ENCODE measurements around the gene DENND1A.

DENND1A gene

GRCh38 chr9:123540457-123540856 is 389.5 kb downstream of the DENND1A start:
- ChIA-PET POLR2A (no interaction called here), CTCF (interaction anchor here (1.2 to 7.1 kb wide), 2 partner anchors 23 to 500 kb away, joined by 3 to 73 read pairs; no protein-coding TSS in a partner anchor)
- TF ChIP-seq CTCF (IDR thresholded peaks at IDR 0.05; ENCODE audit: control extremely low read depth, extremely low read depth, low read depth, missing control alignments) = no peak
- no peak for DNase-seq (ENCODE audit: extremely low spot score)

GRCh38 chr9:123537809-123538208 is 392.1 kb downstream of the DENND1A start:
- CTCF ChIA-PET = no interaction called here
- no peak for TF ChIP-seq CTCF (IDR thresholded peaks at IDR 0.05; ENCODE audit: control extremely low read depth, extremely low read depth, low read depth, missing control alignments)
- no peak for DNase-seq (ENCODE audit: extremely low spot score)
- POLR2A ChIA-PET = no interaction called here

GRCh38 chr9:123536455-123536868 is 393.5 kb downstream of the DENND1A start:
- CTCF ChIA-PET = interaction anchor here (1.1 to 1.8 kb wide), 3 partner anchors 9 to 505 kb away, joined by 3 to 6 read pairs (median 5); no protein-coding TSS in a partner anchor
- POLR2A ChIA-PET = no interaction called here
- peak; percentile 51 for DNase-seq (ENCODE audit: extremely low spot score)
- TF ChIP-seq CTCF (IDR thresholded peaks at IDR 0.05; ENCODE audit: control extremely low read depth, extremely low read depth, low read depth, missing control alignments) = no peak

- no peak for TF ChIP-seq CTCF (IDR thresholded peaks at IDR 0.05; ENCODE audit: control extremely low read depth, extremely low read depth, low read depth, missing control alignments)
- DNase-seq (ENCODE audit: extremely low spot score) = no peak
- POLR2A ChIA-PET = no interaction called here
- CTCF ChIA-PET = interaction anchor here (1.0 to 1.2 kb wide), 2 partner anchors 505 to 507 kb away, joined by 3 read pairs; no protein-coding TSS in a partner anchor
Observed at GRCh38 chr9:123534336-123534735, 395.6 kb downstream of the DENND1A start.

GRCh38 chr9:123530244-123530643 is 399.7 kb downstream of the DENND1A start:
- no peak for TF ChIP-seq CTCF (IDR thresholded peaks at IDR 0.05; ENCODE audit: control extremely low read depth, extremely low read depth, low read depth, missing control alignments)
- CTCF ChIA-PET = no interaction called here
- no peak for DNase-seq (ENCODE audit: extremely low spot score)
- POLR2A ChIA-PET = no interaction called here

GRCh38 chr9:123528501-123528900 is 401.4 kb downstream of the DENND1A start:
- no peak for TF ChIP-seq CTCF (IDR thresholded peaks at IDR 0.05; ENCODE audit: control extremely low read depth, extremely low read depth, low read depth, missing control alignments)
- POLR2A ChIA-PET = no interaction called here
- CTCF ChIA-PET = interaction anchor here (0.5 to 2.2 kb wide), 7 partner anchors 10 to 662 kb away, joined by 3 to 6 read pairs (median 3); no protein-coding TSS in a partner anchor

More at GRCh38 chr9:123528501-123528900, 401.4 kb downstream of the DENND1A start:
- no peak for DNase-seq (ENCODE audit: extremely low spot score)

All from GM10248 (cell line).